ENCODE data around the gene BLTP3B. TPM values are rescaled to one million over a fixed set of nuclear protein-coding genes. Genes with fewer than 3 reads are reported as not detected.

The BLTP3B gene
- total RNA-seq, 4 donors from 2014 or later, result 30.2 to 42.0 (median 41.2) TPM

- TF ChIP-seq EP300 (IDR thresholded peaks at IDR 0.05) (no peak), POLR2A (IDR thresholded peaks at IDR 0.05) (no peak)
- TF ChIP-seq, protein P1, sequence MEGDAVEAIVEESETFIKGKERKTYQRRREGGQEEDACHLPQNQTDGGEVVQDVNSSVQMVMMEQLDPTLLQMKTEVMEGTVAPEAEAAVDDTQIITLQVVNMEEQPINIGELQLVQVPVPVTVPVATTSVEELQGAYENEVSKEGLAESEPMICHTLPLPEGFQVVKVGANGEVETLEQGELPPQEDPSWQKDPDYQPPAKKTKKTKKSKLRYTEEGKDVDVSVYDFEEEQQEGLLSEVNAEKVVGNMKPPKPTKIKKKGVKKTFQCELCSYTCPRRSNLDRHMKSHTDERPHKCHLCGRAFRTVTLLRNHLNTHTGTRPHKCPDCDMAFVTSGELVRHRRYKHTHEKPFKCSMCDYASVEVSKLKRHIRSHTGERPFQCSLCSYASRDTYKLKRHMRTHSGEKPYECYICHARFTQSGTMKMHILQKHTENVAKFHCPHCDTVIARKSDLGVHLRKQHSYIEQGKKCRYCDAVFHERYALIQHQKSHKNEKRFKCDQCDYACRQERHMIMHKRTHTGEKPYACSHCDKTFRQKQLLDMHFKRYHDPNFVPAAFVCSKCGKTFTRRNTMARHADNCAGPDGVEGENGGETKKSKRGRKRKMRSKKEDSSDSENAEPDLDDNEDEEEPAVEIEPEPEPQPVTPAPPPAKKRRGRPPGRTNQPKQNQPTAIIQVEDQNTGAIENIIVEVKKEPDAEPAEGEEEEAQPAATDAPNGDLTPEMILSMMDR (IDR thresholded peaks at IDR 0.05), result no peak
Measured at GRCh38 chr12:100174495-100174894, 31.8 kb upstream of the BLTP3B start.

DNA sequence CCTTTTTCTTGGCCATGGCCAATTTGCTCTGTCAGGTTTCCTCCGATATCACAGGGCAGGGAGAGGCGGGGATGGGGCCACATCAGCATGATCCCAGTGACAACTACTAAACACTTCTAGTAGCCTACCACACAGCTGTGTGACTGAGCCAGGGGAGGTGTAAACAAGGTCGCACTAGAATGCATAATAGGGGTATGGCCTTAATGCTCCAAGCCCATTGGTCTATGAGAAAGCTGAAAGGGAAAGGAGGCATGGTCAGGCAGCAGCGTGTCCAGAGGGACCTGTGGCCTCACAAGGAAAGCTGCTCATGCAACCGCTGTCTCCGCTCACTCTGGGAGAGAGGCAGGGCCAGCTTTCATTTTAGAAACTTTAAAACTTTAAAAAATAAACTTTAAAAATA is 30.4 kb upstream of the BLTP3B start:
- peaks cover 0 to 6% (median 0%) of the 10 kb centered on the region in 3 donors for H3K36me3 ChIP-seq
- H3K9me3 ChIP-seq, result no peaks in the 10 kb centered on the region
- H3K27ac ChIP-seq, result no peak overlapping the region
- no peaks in the 10 kb centered on the region for H3K27me3 ChIP-seq
- no peak for DNase-seq (ENCODE audit: low spot score in 2 of 2)
- no peaks in the 10 kb centered on the region for H3K4me1 ChIP-seq
- WGBS, 2 donors, result 94 to 98% methylated on average over 6 of the region's 6 CpGs
- no peak for TF ChIP-seq POLR2A (IDR thresholded peaks at IDR 0.05)
- TF ChIP-seq EP300 (IDR thresholded peaks at IDR 0.05), result no peak
- TF ChIP-seq, protein P1 (IDR thresholded peaks at IDR 0.05), result no peak
- no peak overlapping the region for H3K4me3 ChIP-seq

More at GRCh38 chr12:100174495-100174894, 31.8 kb upstream of the BLTP3B start:
- peaks cover 0 to 6% (median 0%) of the 10 kb centered on the region in 3 donors for H3K36me3 ChIP-seq
- H3K9me3 ChIP-seq, result no peaks in the 10 kb centered on the region
- no peak overlapping the region for H3K27ac ChIP-seq
- H3K4me3 ChIP-seq, result no peak overlapping the region
- H3K27me3 ChIP-seq, result no peaks in the 10 kb centered on the region
- no peak for DNase-seq (ENCODE audit: low spot score in 2 of 2)
- no peaks in the 10 kb centered on the region for H3K4me1 ChIP-seq

DNA sequence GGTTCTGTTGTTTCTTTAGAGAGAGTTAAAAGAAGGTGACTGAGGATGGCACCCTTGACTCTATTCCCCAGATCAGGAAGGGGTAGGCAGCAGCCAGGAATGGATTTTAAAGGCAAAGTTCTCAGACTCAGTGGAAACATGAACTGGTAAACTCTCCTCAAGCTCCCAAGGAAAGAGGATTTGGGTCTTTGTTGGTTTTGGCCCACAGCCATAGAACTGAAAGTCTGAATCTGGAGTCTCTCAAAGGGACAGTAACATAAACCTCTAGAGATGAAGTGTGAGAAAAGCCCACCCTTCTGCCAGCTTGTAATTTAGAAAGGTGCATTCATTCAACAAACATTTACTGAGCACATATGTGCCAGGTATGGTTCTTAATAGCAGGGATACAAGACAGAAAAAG is 28.6 kb upstream of the BLTP3B start:
- Histone ChIP-seq H3K4me3 (no peak overlapping the region), H3K36me3 (peaks cover 0 to 6% (median 0%) of the 10 kb centered on the region in 3 donors), H3K4me1 (no peaks in the 10 kb centered on the region), H3K9me3 (no peaks in the 10 kb centered on the region), H3K27ac (no peak overlapping the region), H3K27me3 (no peaks in the 10 kb centered on the region)
- TF ChIP-seq, protein P1 (IDR thresholded peaks at IDR 0.05), result no peak
- TF ChIP-seq EP300 (IDR thresholded peaks at IDR 0.05) (no peak), POLR2A (IDR thresholded peaks at IDR 0.05) (no peak)
- no peak for DNase-seq (ENCODE audit: low spot score in 2 of 2)

- 68 to 69% methylated on average over 5 to 6 of the region's 7 CpGs for WGBS, 2 donors
- Histone ChIP-seq H3K4me1 (no peaks in the 10 kb centered on the region), H3K9me3 (no peaks in the 10 kb centered on the region), H3K27me3 (no peaks in the 10 kb centered on the region), H3K4me3 (no peak overlapping the region), H3K36me3 (peaks cover 0 to 6% (median 0%) of the 10 kb centered on the region in 3 donors), H3K27ac (no peak overlapping the region)
- TF ChIP-seq, protein P1 (IDR thresholded peaks at IDR 0.05), result no peak
- TF ChIP-seq POLR2A (IDR thresholded peaks at IDR 0.05), result no peak
- no peak for DNase-seq (ENCODE audit: low spot score in 2 of 2)
Measured at GRCh38 chr12:100170313-100170858, 27.7 kb upstream of the BLTP3B start.

DNA sequence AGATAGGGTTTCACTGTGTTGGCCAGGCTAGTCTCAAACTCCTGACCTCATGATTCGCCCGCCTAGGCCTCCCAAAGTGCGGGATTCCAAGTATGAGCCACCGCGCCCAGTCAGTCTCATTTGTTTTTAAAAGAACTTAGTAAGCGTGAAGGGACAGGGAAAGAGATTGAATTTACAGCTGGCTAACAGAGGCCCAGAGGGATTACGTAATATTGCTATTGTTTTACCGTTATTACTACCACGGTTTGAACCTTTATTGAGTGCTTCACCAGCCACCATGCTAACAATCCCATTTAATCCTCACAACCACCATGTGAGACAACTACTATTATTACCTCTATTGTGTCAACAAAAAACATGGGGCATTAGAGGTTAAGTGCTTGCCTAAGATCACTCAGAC is 26.7 kb upstream of the BLTP3B start:
- no peaks in the 10 kb centered on the region for H3K9me3 ChIP-seq
- no peak for TF ChIP-seq EP300 (IDR thresholded peaks at IDR 0.05)
- TF ChIP-seq, protein P1 (IDR thresholded peaks at IDR 0.05), result no peak
- no peak for TF ChIP-seq POLR2A (IDR thresholded peaks at IDR 0.05)
- H3K4me1 ChIP-seq, result peaks cover 0 to 2% (median under 1%) of the 10 kb centered on the region in 4 donors
- 92% methylated on average over 9 of the region's 9 CpGs for WGBS, 2 donors
- peaks cover 0 to 6% (median 0%) of the 10 kb centered on the region in 3 donors for H3K36me3 ChIP-seq
- no peak for DNase-seq (ENCODE audit: low spot score in 2 of 2)
- no peak overlapping the region for H3K27ac ChIP-seq
- H3K4me3 ChIP-seq, result no peak overlapping the region
- no peaks in the 10 kb centered on the region for H3K27me3 ChIP-seq
